ENCODE measurements around the gene MCM3. TPM values are rescaled to one million over a fixed set of nuclear protein-coding genes. Genes with fewer than 3 reads are reported as not detected.

MCM3 gene
- total RNA-seq, 1 experiment from 2014 or later, result 191 TPM

DNA sequence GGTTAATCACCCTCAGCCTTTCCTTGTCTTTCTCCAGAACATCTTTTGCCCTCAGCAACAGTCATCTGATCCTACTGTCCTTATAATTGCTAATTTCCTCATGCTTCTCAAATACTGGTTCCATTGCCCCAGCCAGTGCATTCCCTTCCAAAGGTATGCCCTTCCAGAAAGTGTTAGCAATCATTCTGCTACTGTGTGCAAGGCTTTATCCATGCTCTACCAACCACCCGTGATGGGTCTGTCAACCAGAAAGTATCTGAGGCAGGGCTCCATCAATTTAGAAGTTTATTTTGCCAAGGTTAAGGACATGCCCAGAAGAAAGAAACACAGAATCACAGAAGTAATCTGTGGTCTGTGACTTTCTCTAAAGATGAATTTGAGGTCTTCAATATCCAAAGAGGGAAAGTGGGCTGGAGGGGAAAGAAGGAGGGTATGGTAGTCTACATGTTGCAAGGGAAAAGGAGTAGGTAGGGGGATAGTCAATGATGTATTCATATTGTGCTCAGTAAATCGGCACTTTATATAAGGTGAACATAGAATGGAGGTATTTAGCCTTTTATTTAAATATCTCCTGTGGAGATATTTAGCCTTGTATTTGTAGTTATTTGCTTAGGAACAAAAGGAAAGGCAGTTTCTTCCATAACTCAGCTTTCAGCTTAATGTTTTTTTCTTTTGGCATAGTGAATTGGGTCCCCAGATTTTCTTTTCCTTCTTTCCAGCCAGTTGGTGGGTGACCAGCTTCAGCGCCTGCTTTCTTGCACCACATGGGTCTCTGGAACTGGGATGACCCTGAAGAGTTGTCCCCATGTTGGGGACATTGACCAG is 42.2 kb upstream of the MCM3 start (continued):
- TF ChIP-seq YY1 (IDR thresholded peaks at IDR 0.05; ENCODE audit: extremely low read depth, insufficient replicate concordance, low read depth, low read length) (no peak), ELF1 (IDR thresholded peaks at IDR 0.05; ENCODE audit: borderline replicate concordance, low read depth) (no peak), CBX3 (IDR thresholded peaks at IDR 0.05; ENCODE audit: low read depth) (no peak)
- TF ChIP-seq, protein P1, sequence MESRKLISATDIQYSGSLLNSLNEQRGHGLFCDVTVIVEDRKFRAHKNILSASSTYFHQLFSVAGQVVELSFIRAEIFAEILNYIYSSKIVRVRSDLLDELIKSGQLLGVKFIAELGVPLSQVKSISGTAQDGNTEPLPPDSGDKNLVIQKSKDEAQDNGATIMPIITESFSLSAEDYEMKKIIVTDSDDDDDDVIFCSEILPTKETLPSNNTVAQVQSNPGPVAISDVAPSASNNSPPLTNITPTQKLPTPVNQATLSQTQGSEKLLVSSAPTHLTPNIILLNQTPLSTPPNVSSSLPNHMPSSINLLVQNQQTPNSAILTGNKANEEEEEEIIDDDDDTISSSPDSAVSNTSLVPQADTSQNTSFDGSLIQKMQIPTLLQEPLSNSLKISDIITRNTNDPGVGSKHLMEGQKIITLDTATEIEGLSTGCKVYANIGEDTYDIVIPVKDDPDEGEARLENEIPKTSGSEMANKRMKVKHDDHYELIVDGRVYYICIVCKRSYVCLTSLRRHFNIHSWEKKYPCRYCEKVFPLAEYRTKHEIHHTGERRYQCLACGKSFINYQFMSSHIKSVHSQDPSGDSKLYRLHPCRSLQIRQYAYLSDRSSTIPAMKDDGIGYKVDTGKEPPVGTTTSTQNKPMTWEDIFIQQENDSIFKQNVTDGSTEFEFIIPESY (IDR thresholded peaks at IDR 0.05; ENCODE audit: extremely low read depth, insufficient replicate concordance, low read length), result no peak

DNA sequence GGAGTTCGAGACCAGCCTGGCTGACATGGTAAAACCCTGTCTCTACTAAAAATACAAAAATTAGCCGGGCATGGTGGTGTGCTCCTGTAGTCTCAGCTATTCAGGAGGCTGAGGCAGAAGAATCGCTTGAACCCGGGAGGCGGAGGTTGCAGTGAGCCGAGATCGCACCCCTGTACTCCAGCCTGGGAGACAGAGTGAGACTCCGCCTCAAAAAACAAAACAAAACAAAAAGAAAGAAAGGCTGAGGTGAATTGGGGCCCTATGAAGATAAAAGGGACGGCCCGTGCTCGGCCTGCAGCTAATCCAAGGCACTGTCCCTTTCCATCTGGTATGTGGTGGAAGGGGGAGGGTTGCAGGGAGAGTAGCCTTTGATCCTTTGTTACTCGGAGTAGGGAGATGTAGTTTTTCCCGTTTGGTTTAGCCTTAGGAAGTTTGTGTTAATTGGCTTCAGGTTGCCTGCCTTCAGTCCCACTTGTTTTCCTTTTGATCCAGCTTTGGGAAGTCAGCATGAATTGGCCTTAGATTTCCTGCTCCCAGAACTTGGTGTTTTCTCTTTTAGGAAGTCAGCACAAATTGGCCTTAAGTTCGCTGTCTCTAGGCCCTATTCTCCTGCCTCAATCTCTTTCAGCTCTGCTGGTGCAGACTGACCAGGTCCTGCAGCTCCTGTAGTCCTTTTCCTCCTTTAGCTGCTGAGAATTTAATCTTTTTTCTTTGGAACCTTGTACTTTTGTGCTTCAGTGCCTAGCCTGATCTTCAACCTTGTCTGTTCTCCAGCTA is 41.3 kb upstream of the MCM3 start:
- POLR2A ChIA-PET, result no interaction called here
- no peaks in the 10 kb centered on the region for H3K9me3 ChIP-seq (ENCODE audit: control insufficient read depth in 1 of 2, insufficient read depth in 1 of 2, low read depth in 1 of 2, low read length in 2 of 2)
- no peak overlapping the region for H3K4me3 ChIP-seq (replicated peaks in 1 of 2; ENCODE audit: low read depth in 1 of 2, low read length in 2 of 2)
- H3K9ac ChIP-seq (ENCODE audit: low read length), result no peak overlapping the region
- no peaks in the 10 kb centered on the region for H3K79me2 ChIP-seq (ENCODE audit: insufficient read depth, low read length)
- no peaks in the 10 kb centered on the region for H3K4me1 ChIP-seq (ENCODE audit: control insufficient read depth in 1 of 2, insufficient read depth in 2 of 2, low read length in 2 of 2)
- no peak overlapping the region for H3K27ac ChIP-seq (ENCODE audit: low read depth, low read length)
- no peaks in the 10 kb centered on the region for H3K36me3 ChIP-seq (ENCODE audit: control insufficient read depth in 1 of 2, insufficient read depth in 2 of 2, low read length in 2 of 2)
- intact Hi-C loops (cut with micrococcal nuclease), result no loop called here
- BruUV-seq (replicated peaks), result no TSS peak
- no peak overlapping the region for H2AFZ ChIP-seq (ENCODE audit: low read depth, low read length, poor library complexity, severe bottlenecking)
- no peak for ATAC-seq
- no peaks in the 10 kb centered on the region for H4K20me1 ChIP-seq (ENCODE audit: insufficient read depth)
- no peaks in the 10 kb centered on the region for H3K27me3 ChIP-seq (ENCODE audit: insufficient read depth, low read length)
- no peak overlapping the region for H3K4me2 ChIP-seq (ENCODE audit: low read length)
- RAD21 ChIA-PET (ENCODE audit: low non-redundant PET in 1 of 2, low total read pairs in 2 of 2, uncharacterized antibody in 2 of 2, unreplicated experiment in 2 of 2), result no interaction called here
- CTCF ChIA-PET, result no interaction called here
- DNase-seq (ENCODE audit: low read depth, low spot score), result no peak
- no peaks in the 10 kb centered on the region for H3K9me2 ChIP-seq (ENCODE audit: insufficient read depth)
- TF ChIP-seq SIN3A (IDR thresholded peaks at IDR 0.05; ENCODE audit: low read depth) (no peak), ELF1 (IDR thresholded peaks at IDR 0.05; ENCODE audit: borderline replicate concordance, low read depth) (no peak), EZH2phosphoT487 (IDR thresholded peaks at IDR 0.05; ENCODE audit: borderline replicate concordance) (no peak), FOSL1 (IDR thresholded peaks at IDR 0.05; ENCODE audit: low read depth) (no peak), ZFX (IDR thresholded peaks at IDR 0.05) (no peak), POLR2A (IDR thresholded peaks at IDR 0.05; ENCODE audit: borderline replicate concordance, extremely low read depth, insufficient read depth, insufficient read length) (no peak), EGR1 (IDR thresholded peaks at IDR 0.05; ENCODE audit: low read depth) (no peak), YY1 (IDR thresholded peaks at IDR 0.05; ENCODE audit: extremely low read depth, insufficient replicate concordance, low read depth, low read length) (no peak), SP1 (IDR thresholded peaks at IDR 0.05; ENCODE audit: low read depth) (no peak), EZH2 (IDR thresholded peaks at IDR 0.05) (no peak), ZNF274 (IDR thresholded peaks at IDR 0.05; ENCODE audit: low read depth, low read length) (no peak)
- TF ChIP-seq, protein P2, sequence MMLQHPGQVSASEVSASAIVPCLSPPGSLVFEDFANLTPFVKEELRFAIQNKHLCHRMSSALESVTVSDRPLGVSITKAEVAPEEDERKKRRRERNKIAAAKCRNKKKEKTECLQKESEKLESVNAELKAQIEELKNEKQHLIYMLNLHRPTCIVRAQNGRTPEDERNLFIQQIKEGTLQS (IDR thresholded peaks at IDR 0.05), result no peak
- TF ChIP-seq, protein P3, sequence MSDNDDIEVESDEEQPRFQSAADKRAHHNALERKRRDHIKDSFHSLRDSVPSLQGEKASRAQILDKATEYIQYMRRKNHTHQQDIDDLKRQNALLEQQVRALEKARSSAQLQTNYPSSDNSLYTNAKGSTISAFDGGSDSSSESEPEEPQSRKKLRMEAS (IDR thresholded peaks at IDR 0.05), result no peak
- TF ChIP-seq, protein P4, sequence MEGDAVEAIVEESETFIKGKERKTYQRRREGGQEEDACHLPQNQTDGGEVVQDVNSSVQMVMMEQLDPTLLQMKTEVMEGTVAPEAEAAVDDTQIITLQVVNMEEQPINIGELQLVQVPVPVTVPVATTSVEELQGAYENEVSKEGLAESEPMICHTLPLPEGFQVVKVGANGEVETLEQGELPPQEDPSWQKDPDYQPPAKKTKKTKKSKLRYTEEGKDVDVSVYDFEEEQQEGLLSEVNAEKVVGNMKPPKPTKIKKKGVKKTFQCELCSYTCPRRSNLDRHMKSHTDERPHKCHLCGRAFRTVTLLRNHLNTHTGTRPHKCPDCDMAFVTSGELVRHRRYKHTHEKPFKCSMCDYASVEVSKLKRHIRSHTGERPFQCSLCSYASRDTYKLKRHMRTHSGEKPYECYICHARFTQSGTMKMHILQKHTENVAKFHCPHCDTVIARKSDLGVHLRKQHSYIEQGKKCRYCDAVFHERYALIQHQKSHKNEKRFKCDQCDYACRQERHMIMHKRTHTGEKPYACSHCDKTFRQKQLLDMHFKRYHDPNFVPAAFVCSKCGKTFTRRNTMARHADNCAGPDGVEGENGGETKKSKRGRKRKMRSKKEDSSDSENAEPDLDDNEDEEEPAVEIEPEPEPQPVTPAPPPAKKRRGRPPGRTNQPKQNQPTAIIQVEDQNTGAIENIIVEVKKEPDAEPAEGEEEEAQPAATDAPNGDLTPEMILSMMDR (IDR thresholded peaks at IDR 0.05 in 2 of 3, conservative IDR thresholded peaks at IDR 0.05 in 1 of 3; ENCODE audit: borderline replicate concordance in 1 of 3, insufficient read depth in 1 of 3, low read depth in 2 of 3, low read length in 2 of 3), result no peak
- TF ChIP-seq, protein P1 (IDR thresholded peaks at IDR 0.05; ENCODE audit: extremely low read depth, insufficient replicate concordance, low read length), result no peak
